DND-41 (cell line): Measurements from ENCODE around the gene SPEM1.

ENCODE experiments used
- ATAC-seq: fragments of 200-7000 bp; cut with Tn5 transposase; 3 replicates; pipeline ENCODE4 v1.9.1; 2021; ENCODE audit warnings: low read depth; ENCODE audit not compliant: insufficient read depth
- DNase-seq: peaks from one replicate; pipeline ENCODE4 v3.0.0-alpha.2; 2020
- H2AFZ ChIP-seq: 2 replicates; pipeline ENCODE4 v1.6.0; 2012; ENCODE audit warnings: low read depth, low read length
- H3K27ac ChIP-seq: 2 replicates; pipeline ENCODE4 v1.5.1; 2012; ENCODE audit warnings: low read length, inconsistent platforms
- H3K27me3 ChIP-seq: fragments of 200-600 bp; sonication (generic); 2 replicates; pipeline ENCODE4 v1.6.0; 2012; ENCODE audit warnings: low read length, mild to moderate bottlenecking, inconsistent platforms; ENCODE audit not compliant: insufficient read depth, poor library complexity
- H3K36me3 ChIP-seq: 2 replicates; pipeline ENCODE4 v1.5.1; 2012; ENCODE audit warnings: low read length, inconsistent platforms; ENCODE audit not compliant: insufficient read depth
- H3K4me1 ChIP-seq: 2 replicates; pipeline ENCODE4 v1.5.1; 2012; ENCODE audit warnings: mild to moderate bottlenecking, low read length; ENCODE audit not compliant: insufficient read depth
- H3K4me2 ChIP-seq: 2 replicates; pipeline ENCODE4 v1.6.0; 2012; ENCODE audit warnings: mild to moderate bottlenecking, moderate library complexity, low read length, inconsistent platforms; ENCODE audit not compliant: insufficient read depth
- H3K4me3 ChIP-seq, 2 experiments: fragments of 200-600 bp in 1 of 2; shearing (Covaris generic) in 1 of 2; 2 replicates each; pipeline ENCODE4 v1.5.1; 2012 to 2016; ENCODE audit warnings: inconsistent platforms in 2 of 2, low read length in 2 of 2, mild to moderate bottlenecking in 2 of 2, low read depth in 1 of 2, moderate library complexity in 1 of 2
- H3K79me2 ChIP-seq: 2 replicates; pipeline ENCODE4 v1.6.0; 2012; ENCODE audit warnings: low read length, inconsistent platforms; ENCODE audit not compliant: insufficient read depth
- H3K9ac ChIP-seq: 2 replicates; pipeline ENCODE4 v1.6.0; 2012; ENCODE audit warnings: low read depth, mild to moderate bottlenecking, inconsistent platforms, low read length, moderate library complexity
- H3K9me3 ChIP-seq: 2 replicates; pipeline ENCODE4 v1.5.1; 2012; ENCODE audit warnings: low read length, moderate library complexity, mild to moderate bottlenecking, inconsistent platforms; ENCODE audit not compliant: insufficient read depth, severe bottlenecking
- H4K20me1 ChIP-seq: 2 replicates; pipeline ENCODE4 v1.6.0; 2012; ENCODE audit warnings: low read length; ENCODE audit not compliant: insufficient read depth
- CTCF ChIP-seq: IDR thresholded peaks from 2 replicates; pipeline ENCODE4 v1.5.1; 2012; ENCODE audit warnings: borderline replicate concordance, low read length, moderate library complexity, mild to moderate bottlenecking; ENCODE audit not compliant: poor library complexity, severe bottlenecking; ENCODE audit errors: extremely low read depth
- EZH2 ChIP-seq: IDR thresholded peaks from 3 replicates; pipeline ENCODE4 v1.6.1; 2012; ENCODE audit warnings: borderline replicate concordance, low read depth, mild to moderate bottlenecking, moderate library complexity, low read length, inconsistent platforms; ENCODE audit not compliant: severe bottlenecking

SPEM1 gene

GRCh38 chr17:7448461-7448860 is 28.3 kb downstream of the SPEM1 start:
- H3K79me2 ChIP-seq = no peaks in the 10 kb centered on the region
- peaks cover 12% of the 10 kb centered on the region for H3K4me1 ChIP-seq
- H3K36me3 ChIP-seq = no peaks in the 10 kb centered on the region
- H3K27ac ChIP-seq = no peak overlapping the region
- no peak overlapping the region for H3K4me3 ChIP-seq
- peaks cover 2% of the 10 kb centered on the region for H3K27me3 ChIP-seq
- TF ChIP-seq EZH2 = no peak
- TF ChIP-seq CTCF = no peak
- ATAC-seq (no peak), DNase-seq (no peak)
- H3K9me3 ChIP-seq = no peaks in the 10 kb centered on the region
- no peak overlapping the region for H3K4me2 ChIP-seq
- H3K9ac ChIP-seq = no peak overlapping the region
- no peak overlapping the region for H2AFZ ChIP-seq
- H4K20me1 ChIP-seq = no peaks in the 10 kb centered on the region

GRCh38 chr17:7459961-7460545 is 39.9 kb downstream of the SPEM1 start:
- Histone ChIP-seq H3K9ac (no peak overlapping the region), H3K27me3 (no peaks in the 10 kb centered on the region), H3K4me2 (no peak overlapping the region), H3K79me2 (peaks cover 3% of the 10 kb centered on the region; the same call in 1 of the 2 replicates), H3K4me1 (peaks cover 10% of the 10 kb centered on the region), H2AFZ (no peak overlapping the region), H3K9me3 (no peaks in the 10 kb centered on the region), H4K20me1 (no peaks in the 10 kb centered on the region; the same call in 1 of the 2 replicates), H3K36me3 (peaks cover 34% of the 10 kb centered on the region), H3K27ac (no peak overlapping the region), H3K4me3 (no peak overlapping the region)
- TF ChIP-seq EZH2 (no peak), CTCF (no peak)
- DNase-seq = no peak
- no peak for ATAC-seq

GRCh38 chr17:7460850-7461660 is 40.9 kb downstream of the SPEM1 start:
- Histone ChIP-seq H3K4me2 (no peak overlapping the region), H3K9ac (no peak overlapping the region), H4K20me1 (no peaks in the 10 kb centered on the region; the same call in 1 of the 2 replicates), H3K27ac (no peak overlapping the region), H3K79me2 (no peaks in the 10 kb centered on the region; the same call in 1 of the 2 replicates), H3K9me3 (no peaks in the 10 kb centered on the region), H3K36me3 (peaks cover 41% of the 10 kb centered on the region), H3K27me3 (no peaks in the 10 kb centered on the region), H3K4me3 (no peak overlapping the region), H2AFZ (no peak overlapping the region), H3K4me1 (peaks cover 8% of the 10 kb centered on the region)
- DNase-seq = no peak
- no peak for TF ChIP-seq EZH2
- ATAC-seq = no peak
